Endothelial cell (in vitro differentiated cells): ENCODE measurements around the gene MAFB. TPM values are rescaled to one million over a fixed set of nuclear protein-coding genes. Genes with fewer than 3 reads are reported as not detected.
"Not testable (repeated sequence)": the region's sequence is repeated elsewhere in the genome, so short reads cannot be mapped to it uniquely, and the experiment has no call there.

Source experiments
- DNase-seq: peaks from one replicate; pipeline ENCODE4 v3.0.0; 2021; ENCODE audit warnings: low spot score
- H3K27ac Mint-ChIP-seq: one replicate; pipeline ENCODE4 v1.8.0; 2021; ENCODE audit warnings: mixed read lengths, inconsistent platforms; ENCODE audit not compliant: unreplicated experiment
- H3K27me3 Mint-ChIP-seq: one replicate; pipeline ENCODE4 v1.8.0; 2021; ENCODE audit warnings: mild to moderate bottlenecking, moderate library complexity, mixed read lengths, inconsistent platforms; ENCODE audit not compliant: unreplicated experiment
- H3K36me3 Mint-ChIP-seq: one replicate; pipeline ENCODE4 v1.8.0; 2021; ENCODE audit warnings: mild to moderate bottlenecking, low read depth, mixed read lengths, inconsistent platforms; ENCODE audit not compliant: unreplicated experiment
- H3K4me1 Mint-ChIP-seq: one replicate; pipeline ENCODE4 v1.8.0; 2021; ENCODE audit warnings: mild to moderate bottlenecking, mixed read lengths, inconsistent platforms; ENCODE audit not compliant: unreplicated experiment
- H3K4me3 Mint-ChIP-seq: one replicate; pipeline ENCODE4 v1.8.0; 2021; ENCODE audit warnings: mild to moderate bottlenecking, mixed read lengths, inconsistent platforms; ENCODE audit not compliant: unreplicated experiment
- H3K9me3 Mint-ChIP-seq: one replicate; pipeline ENCODE4 v1.8.0; 2021; ENCODE audit warnings: mixed read lengths, inconsistent platforms; ENCODE audit not compliant: unreplicated experiment
- long read RNA-seq: library from polyadenylated mRNA; unstranded; transcript quantifications from one replicate; pipeline ENCODE4 v2.0.0, GENCODE V29; 2020; ENCODE audit not compliant: unreplicated experiment
- total RNA-seq: library from RNA; stranded (reverse); fragmentation: NEBNext Ultra II Directional; extraction: Animal tissue kit (Norgen Biotek cat#: 25700); gene quantifications from one replicate; pipeline ENCODE4 v1.2.1, GENCODE V29; 2021; ENCODE audit not compliant: unreplicated experiment
- TF ChIP-seq, protein P1 (sequence below): fragments of 200-600 bp; sonication (generic); IDR thresholded peaks from one replicate; pipeline ENCODE4 v1.5.0; 2021; ENCODE audit warnings: antibody characterized with exemption; ENCODE audit not compliant: unreplicated experiment

MAFB gene
- total RNA-seq = 2.1 TPM
- long read RNA-seq = 0 reads

DNA sequence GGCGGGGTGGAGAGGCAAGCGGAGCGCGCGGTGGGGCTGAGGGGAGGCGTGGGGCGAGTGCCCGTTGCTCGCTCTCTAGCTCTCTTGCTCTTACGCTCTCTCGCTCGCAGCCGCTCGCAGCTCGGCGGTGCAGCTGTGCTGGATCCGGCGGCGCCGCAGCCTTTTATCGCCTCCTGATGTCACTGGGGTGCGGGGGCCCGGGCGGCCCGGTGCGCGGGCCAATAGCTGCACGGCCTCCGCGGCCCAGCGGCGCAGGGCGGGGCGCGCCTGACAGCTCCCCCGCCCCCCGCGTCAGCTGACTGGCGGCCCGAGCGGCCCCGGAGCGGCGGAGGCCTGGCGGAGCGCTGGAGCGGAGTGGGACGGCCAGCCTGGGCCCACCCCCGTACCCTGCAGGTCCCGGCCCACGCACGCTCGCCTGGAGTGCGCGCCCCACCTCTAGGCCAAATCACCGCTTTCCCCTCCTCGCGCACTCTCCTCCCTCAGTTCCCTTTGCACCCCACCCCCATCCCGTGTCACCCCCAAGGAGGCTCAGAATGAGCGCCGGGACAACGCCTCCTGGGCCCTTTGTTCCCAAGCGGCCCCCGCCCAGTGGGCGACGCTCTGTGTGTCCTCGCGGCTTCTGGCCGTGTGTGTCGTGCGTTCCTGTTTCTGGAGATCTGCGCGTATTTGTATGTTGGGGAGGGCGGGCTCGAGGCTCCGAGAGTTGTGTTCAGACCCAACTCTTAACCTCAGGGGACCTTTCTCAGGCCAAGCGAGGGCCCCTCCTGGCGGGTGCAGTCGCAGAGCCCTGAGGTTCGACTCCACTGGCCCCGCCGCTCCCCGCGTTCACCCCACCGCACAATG is at the start of gene MAFB:
TSS of gene MAFB (minus strand) at position 137 of the 843 bp plus-strand sequence. CDS start 386 bp downstream, outside the sequence.
- Mint-ChIP-seq H3K4me3 (peak within 1 kb of the TSS; percentile 90), H3K27ac (peak within 1 kb of the TSS; percentile 70), H3K27me3 (peaks cover 32% of the 10 kb centered on the region), H3K9me3 (no peaks in the 10 kb centered on the region), H3K4me1 (peaks cover 16% of the 10 kb centered on the region), H3K36me3 (no peaks in the 10 kb centered on the region)
- TF ChIP-seq, protein P1, sequence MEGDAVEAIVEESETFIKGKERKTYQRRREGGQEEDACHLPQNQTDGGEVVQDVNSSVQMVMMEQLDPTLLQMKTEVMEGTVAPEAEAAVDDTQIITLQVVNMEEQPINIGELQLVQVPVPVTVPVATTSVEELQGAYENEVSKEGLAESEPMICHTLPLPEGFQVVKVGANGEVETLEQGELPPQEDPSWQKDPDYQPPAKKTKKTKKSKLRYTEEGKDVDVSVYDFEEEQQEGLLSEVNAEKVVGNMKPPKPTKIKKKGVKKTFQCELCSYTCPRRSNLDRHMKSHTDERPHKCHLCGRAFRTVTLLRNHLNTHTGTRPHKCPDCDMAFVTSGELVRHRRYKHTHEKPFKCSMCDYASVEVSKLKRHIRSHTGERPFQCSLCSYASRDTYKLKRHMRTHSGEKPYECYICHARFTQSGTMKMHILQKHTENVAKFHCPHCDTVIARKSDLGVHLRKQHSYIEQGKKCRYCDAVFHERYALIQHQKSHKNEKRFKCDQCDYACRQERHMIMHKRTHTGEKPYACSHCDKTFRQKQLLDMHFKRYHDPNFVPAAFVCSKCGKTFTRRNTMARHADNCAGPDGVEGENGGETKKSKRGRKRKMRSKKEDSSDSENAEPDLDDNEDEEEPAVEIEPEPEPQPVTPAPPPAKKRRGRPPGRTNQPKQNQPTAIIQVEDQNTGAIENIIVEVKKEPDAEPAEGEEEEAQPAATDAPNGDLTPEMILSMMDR = no peak
- DNase-seq = peak; percentile 87

DNA sequence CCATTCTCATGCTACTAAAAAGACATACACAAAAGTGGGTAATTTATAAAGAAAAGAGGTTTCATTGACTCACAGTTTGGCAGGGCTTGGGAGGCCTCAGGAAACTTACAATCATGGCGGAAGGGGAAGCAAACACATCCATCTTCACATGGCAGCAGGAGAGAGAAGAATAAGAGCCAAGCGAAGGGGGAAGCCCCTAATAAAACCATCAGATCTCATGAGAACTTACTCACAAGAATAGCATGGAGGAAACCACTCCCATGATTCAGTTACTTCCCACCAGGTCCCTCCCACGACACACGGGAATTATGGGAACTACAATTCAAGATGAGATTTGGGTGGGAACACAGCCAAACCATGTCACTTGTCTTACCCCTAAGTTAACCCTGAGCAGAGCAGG is 47.4 kb upstream of the MAFB start:
- not testable (repeated sequence) for H3K27ac Mint-ChIP-seq, DNase-seq, H3K9me3 Mint-ChIP-seq, H3K4me3 Mint-ChIP-seq, H3K27me3 Mint-ChIP-seq, H3K4me1 Mint-ChIP-seq, H3K36me3 Mint-ChIP-seq

DNA sequence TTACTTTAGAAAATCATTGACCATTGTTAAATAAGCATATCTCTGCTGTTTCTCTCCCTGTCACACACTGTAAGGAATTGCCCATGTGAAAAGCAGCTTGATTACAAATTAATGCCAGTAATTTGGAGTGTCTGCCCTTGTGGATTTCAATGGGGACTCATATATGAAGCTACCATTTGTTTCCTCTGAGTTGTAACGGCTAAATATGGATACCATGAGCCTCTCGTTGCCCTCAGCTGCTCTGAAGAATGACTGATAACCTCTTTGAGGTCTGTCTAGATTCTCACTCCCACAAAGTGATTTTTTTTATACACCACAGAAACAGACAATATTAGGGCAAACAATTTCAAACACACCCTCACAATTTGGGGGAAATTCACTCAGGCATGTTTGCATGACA is 40.0 kb upstream of the MAFB start:
- no peak overlapping the region for H3K4me3 Mint-ChIP-seq
- H3K36me3 Mint-ChIP-seq = no peaks in the 10 kb centered on the region
- no peak for DNase-seq
- TF ChIP-seq, protein P1 = no peak
- H3K27ac Mint-ChIP-seq = no peak overlapping the region
- H3K9me3 Mint-ChIP-seq = no peaks in the 10 kb centered on the region
- peaks cover 2% of the 10 kb centered on the region for H3K27me3 Mint-ChIP-seq
- peaks cover 2% of the 10 kb centered on the region for H3K4me1 Mint-ChIP-seq

DNA sequence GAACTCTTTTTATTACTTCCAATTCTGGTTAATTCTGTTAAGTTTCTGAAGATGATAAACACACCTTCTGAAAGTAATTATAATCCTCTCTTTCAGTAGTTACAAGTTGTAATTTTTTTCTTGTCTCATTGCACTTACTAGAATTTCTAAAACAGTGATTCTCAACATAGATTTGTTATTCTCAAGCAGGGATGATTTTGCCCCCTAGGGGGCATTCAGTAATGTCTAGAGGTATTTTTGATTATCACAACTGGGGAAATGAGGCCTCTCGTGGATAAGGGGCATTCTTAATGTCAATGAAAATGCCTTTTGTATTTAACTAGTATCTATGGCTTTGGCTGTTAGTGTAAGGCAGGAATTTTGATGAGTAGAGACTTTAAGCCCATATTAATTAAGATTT is 39.4 kb upstream of the MAFB start:
- H3K4me1 Mint-ChIP-seq = peaks cover 2% of the 10 kb centered on the region
- H3K9me3 Mint-ChIP-seq = no peaks in the 10 kb centered on the region
- TF ChIP-seq, protein P1 = peak; percentile 18
- no peak overlapping the region for H3K4me3 Mint-ChIP-seq
- no peak for DNase-seq
- peaks cover 2% of the 10 kb centered on the region for H3K27me3 Mint-ChIP-seq
- H3K36me3 Mint-ChIP-seq = no peaks in the 10 kb centered on the region
- H3K27ac Mint-ChIP-seq = no peak overlapping the region

DNA sequence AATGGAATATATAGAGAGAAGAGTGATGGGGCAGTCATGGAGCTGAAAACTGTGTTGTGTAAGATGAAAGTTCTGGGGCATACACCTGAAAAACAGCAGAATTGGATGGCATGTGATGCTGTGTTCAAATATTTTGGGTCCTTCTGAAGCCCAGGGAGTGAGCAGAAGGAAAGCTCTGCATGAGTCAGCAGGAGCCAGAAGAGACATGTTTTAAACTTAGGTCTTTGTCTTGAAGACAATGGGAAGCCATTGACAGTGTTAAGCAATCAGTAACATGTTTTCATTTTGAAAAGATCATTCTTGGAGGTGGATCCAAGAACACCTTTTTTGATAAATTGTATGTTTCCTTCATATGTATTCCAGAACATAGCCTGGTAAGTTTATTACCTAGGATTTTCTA is 38.9 kb upstream of the MAFB start:
- no peaks in the 10 kb centered on the region for H3K9me3 Mint-ChIP-seq
- H3K27ac Mint-ChIP-seq = no peak overlapping the region
- TF ChIP-seq, protein P1 = no peak
- no peak overlapping the region for H3K4me3 Mint-ChIP-seq
- no peak for DNase-seq
- H3K27me3 Mint-ChIP-seq = peaks cover 2% of the 10 kb centered on the region
- H3K4me1 Mint-ChIP-seq = peaks cover 2% of the 10 kb centered on the region
- no peaks in the 10 kb centered on the region for H3K36me3 Mint-ChIP-seq
